Muscle layer of colon (tissue), 2 donors: ENCODE measurements around the gene ADSS1.
"Not testable (repeated sequence)": the region's sequence is repeated elsewhere in the genome, so short reads cannot be mapped to it uniquely, and the experiment has no call there.

Experiments used
- H3K27ac ChIP-seq: one replicate; pipeline ENCODE4 v1.7.0; 2013; ENCODE audit warnings: low read depth, mild to moderate bottlenecking, low read length, moderate library complexity
- H3K27me3 ChIP-seq, 2 donors: one replicate each; pipeline ENCODE4 v1.7.0; 2013; ENCODE audit warnings: low read length in 2 of 2, mild to moderate bottlenecking in 2 of 2; ENCODE audit not compliant: insufficient read depth in 2 of 2, control insufficient read depth in 1 of 2
- H3K36me3 ChIP-seq: one replicate; pipeline ENCODE4 v1.7.0; 2013; ENCODE audit warnings: mild to moderate bottlenecking, low read length; ENCODE audit not compliant: insufficient read depth
- H3K4me1 ChIP-seq: one replicate; pipeline ENCODE4 v1.7.0; 2013; ENCODE audit warnings: mild to moderate bottlenecking, low read length; ENCODE audit not compliant: insufficient read depth
- H3K4me3 ChIP-seq, 2 donors: one replicate each; pipeline ENCODE4 v1.7.0; 2013; ENCODE audit warnings: low read length in 2 of 2, low read depth in 1 of 2, mild to moderate bottlenecking in 1 of 2, moderate library complexity in 1 of 2
- H3K9ac ChIP-seq: one replicate; pipeline ENCODE4 v1.7.0; 2013; ENCODE audit warnings: low read length
- H3K9me3 ChIP-seq: one replicate; pipeline ENCODE4 v1.7.0; 2013; ENCODE audit warnings: mild to moderate bottlenecking, low read length
- donor health status: abdominal sarcoma.
- donor health status: Adenocarcinoma of cecum.

Gene ADSS1

DNA sequence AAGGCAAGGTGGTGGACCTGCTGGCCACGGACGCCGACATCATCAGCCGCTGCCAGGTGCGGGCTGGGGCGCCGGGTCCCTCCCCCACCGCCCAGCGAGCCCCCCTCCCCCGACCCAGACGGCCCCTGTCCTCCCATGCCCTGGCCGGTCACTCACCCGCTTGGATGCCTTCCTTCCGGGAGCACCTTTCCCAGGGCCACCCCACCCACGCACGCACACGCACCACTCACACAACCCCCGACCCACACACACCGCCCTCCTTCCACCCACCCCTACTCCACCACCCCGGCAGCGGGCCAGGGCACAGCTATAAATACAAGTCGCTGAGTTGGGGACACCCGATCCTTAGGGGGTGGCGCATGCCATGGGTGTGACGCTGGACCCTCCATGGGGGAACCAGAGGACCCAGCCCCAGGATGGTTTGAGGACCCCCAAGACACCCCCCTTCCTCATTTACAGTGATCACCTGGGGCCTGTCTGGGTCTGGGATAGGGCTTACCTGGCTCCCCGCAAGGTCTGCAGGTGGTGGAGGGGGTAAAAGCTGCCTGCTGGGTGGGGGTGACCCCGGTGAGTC lies 465 bp downstream of the ADSS1 start:
- Histone ChIP-seq H3K4me1 (peaks cover 22% of the 10 kb centered on the region), H3K9ac (no peak overlapping the region)

DNA sequence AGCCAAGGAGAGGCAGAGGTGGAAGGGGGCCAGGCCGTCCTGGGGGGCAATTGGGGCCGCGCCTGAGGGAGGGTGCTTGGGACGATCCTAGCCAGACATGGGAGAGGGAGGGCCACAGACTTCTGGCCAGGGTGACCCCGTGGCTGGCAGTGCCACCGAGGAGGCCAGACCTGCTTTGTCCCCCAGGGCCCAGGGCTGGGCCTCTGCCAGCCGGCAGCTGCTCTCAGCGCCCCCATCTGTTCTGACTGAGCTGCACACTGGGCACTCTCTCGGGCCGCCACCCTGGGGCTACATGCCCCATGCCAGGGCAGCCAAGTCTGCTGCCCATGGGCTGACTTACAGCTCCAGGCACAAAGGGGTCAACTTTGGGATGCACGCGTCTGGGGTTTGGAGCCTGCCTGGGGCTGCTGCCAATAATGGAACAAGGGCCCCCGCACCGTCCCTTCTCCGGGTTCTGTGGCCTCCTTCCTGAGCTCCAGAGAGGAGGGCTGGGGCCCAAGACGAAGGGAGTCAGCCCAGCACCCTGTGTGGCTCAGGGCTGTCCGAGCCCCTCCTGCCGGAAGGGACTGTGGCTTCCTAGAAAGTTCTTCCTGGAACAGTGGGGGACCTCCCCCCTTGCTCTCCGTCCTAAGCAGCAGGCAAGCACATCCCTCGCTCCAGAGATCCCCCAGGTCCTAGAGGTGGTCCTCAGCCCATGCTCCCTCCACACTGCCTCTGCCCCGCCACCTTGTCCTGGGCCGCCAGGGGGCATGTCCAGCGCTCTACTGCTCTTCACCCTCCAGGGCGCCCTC lies 1.1 kb downstream of the ADSS1 start:
- peaks cover 22% of the 10 kb centered on the region for H3K4me1 ChIP-seq

More for the DNA sequence above, 465 bp downstream of the ADSS1 start:
- peak overlapping the region; percentile 42 to 47 for H3K4me3 ChIP-seq
- H3K27ac ChIP-seq, result no peak overlapping the region
- no peaks in the 10 kb centered on the region for H3K9me3 ChIP-seq
- H3K36me3 ChIP-seq, result peaks cover 5% of the 10 kb centered on the region
- peaks cover 11 to 26% of the 10 kb centered on the region in 2 donors for H3K27me3 ChIP-seq

DNA sequence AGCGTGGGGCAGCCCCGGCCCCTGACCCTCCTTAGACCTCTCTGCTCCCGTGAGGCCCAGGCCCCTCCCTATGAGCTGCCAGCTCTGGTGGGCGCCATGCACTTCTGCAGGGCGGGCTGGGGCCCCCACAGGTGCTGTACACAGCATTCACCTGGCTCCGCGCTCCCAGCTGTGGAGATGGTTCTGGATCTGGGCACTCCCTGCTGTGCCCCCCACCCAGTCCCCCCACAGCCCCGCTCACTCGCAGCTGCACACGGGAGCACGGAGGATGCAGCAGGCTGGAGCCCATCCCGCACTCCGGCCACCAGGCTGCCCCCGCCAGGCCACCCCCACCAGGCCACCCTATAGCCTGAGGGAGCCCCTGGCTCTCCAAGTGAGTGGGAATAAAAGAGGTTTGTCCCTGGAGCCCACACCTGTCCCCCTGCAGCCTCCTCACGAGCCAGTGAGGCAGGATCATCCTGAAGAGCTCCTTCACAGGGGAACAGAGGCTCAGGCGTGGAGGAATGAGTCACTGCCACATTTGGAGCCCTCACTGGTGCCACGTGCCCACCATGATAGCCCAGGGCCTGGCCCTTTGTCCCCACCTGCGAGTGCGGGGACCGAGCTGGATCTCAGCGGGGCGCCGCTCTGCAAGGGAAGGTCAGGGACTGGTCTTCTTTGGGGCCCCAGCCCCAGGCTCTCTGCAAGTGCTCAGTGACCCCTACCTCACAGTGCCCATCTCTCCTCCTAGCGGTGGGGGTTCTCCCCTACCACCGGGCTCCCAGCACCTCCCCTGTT lies 1.9 kb downstream of the ADSS1 start:
- Histone ChIP-seq H3K9ac (no peak overlapping the region), H3K4me1 (peaks cover 22% of the 10 kb centered on the region), H3K27me3 (peaks cover 11 to 26% of the 10 kb centered on the region in 2 donors), H3K9me3 (no peaks in the 10 kb centered on the region), H3K4me3 (no peak overlapping the region), H3K27ac (no peak overlapping the region), H3K36me3 (peaks cover 5% of the 10 kb centered on the region)

More for the DNA sequence above, 1.1 kb downstream of the ADSS1 start:
- Histone ChIP-seq H3K27me3 (peaks cover 11 to 26% of the 10 kb centered on the region in 2 donors), H3K27ac (no peak overlapping the region), H3K4me3 (peak overlapping the region; percentile 42 to 47), H3K9me3 (no peaks in the 10 kb centered on the region), H3K36me3 (peaks cover 5% of the 10 kb centered on the region), H3K9ac (no peak overlapping the region)

DNA sequence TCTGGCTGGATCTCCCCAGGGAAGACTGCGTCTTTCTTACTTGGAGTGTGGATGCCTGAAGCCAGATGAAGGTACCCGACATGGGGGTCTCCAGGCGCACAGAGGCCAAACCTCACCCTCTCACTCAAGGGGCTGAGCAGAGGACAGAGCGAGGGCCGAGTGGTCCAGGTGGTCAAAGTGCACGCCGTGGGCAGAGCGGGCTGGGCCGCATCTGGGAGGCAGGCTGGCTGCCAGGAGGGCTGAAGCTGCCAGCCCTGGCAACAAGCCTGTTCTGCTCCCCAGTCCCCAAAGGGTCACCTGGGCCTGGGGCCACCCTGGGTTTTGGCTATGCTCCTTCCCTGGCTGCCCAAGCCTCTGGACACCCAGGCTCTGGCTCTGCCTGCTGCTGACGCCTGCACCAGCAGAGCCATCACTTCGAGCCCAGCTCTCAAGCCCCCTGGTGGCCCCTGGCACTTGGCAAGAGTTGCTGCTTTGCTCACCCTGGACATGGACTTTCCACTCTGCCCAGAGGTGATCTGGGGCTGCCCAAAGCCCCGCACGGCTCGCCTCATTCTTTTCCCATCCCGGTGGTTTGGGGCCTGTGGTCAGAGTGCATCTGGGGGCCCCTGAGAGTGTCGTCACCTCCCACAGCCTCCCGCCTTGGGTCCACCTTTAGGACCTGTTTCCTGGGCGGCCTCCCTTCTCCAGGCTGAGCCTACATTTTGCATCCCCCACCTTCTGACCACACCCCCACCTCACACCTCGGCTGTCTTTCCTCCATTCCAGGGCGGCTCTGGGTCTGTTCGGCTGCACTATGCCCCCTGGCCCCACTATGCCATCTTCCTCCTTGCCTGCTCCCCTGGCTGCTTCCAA lies 2.8 kb downstream of the ADSS1 start:
- no peak overlapping the region for H3K9ac ChIP-seq
- H3K4me3 ChIP-seq, result no peak overlapping the region
- H3K36me3 ChIP-seq, result no peaks in the 10 kb centered on the region
- no peak overlapping the region for H3K27ac ChIP-seq
- peaks cover 11 to 30% of the 10 kb centered on the region in 2 donors for H3K27me3 ChIP-seq
- H3K4me1 ChIP-seq, result peaks cover 22% of the 10 kb centered on the region
- H3K9me3 ChIP-seq, result no peaks in the 10 kb centered on the region

- Histone ChIP-seq H3K4me3 (no peak overlapping the region), H3K27me3 (peaks cover 11 to 30% of the 10 kb centered on the region in 2 donors), H3K9ac (no peak overlapping the region), H3K4me1 (peaks cover 9% of the 10 kb centered on the region), H3K36me3 (no peaks in the 10 kb centered on the region), H3K9me3 (no peaks in the 10 kb centered on the region), H3K27ac (no peak overlapping the region)
Observed at GRCh38 chr14:104728631-104729030, 4.6 kb downstream of the ADSS1 start.

GRCh38 chr14:104729176-104729834 lies 5.3 kb downstream of the ADSS1 start:
- not testable (repeated sequence) for H3K4me3 ChIP-seq, H3K9me3 ChIP-seq, H3K36me3 ChIP-seq, H3K9ac ChIP-seq, H3K27ac ChIP-seq, H3K4me1 ChIP-seq
- peaks cover 11 to 28% of the 10 kb centered on the region in 2 donors for H3K27me3 ChIP-seq

- peaks cover 5% of the 10 kb centered on the region for H3K4me1 ChIP-seq
- H3K27ac ChIP-seq, result no peak overlapping the region
- H3K36me3 ChIP-seq, result no peaks in the 10 kb centered on the region
- peaks cover 7 to 23% of the 10 kb centered on the region in 2 donors for H3K27me3 ChIP-seq
- no peaks in the 10 kb centered on the region for H3K9me3 ChIP-seq
- no peak overlapping the region for H3K9ac ChIP-seq
- H3K4me3 ChIP-seq, result no peak overlapping the region
Observed at GRCh38 chr14:104729835-104730181, 5.8 kb downstream of the ADSS1 start.

- Histone ChIP-seq H3K9ac (no peak overlapping the region), H3K4me3 (no peak overlapping the region), H3K27me3 (peaks cover under 1 to 16% of the 10 kb centered on the region in 2 donors), H3K27ac (no peak overlapping the region), H3K4me1 (no peaks in the 10 kb centered on the region), H3K36me3 (no peaks in the 10 kb centered on the region), H3K9me3 (no peaks in the 10 kb centered on the region)
Observed at GRCh38 chr14:104730487-104730886, 6.5 kb downstream of the ADSS1 start.

GRCh38 chr14:104731320-104732294 lies 7.6 kb downstream of the ADSS1 start:
- peaks cover 0 to 7% of the 10 kb centered on the region in 2 donors for H3K27me3 ChIP-seq
- H3K4me1 ChIP-seq, result peaks cover 9% of the 10 kb centered on the region
- no peak overlapping the region for H3K9ac ChIP-seq
- no peak overlapping the region for H3K4me3 ChIP-seq
- no peak overlapping the region for H3K27ac ChIP-seq
- no peaks in the 10 kb centered on the region for H3K36me3 ChIP-seq
- no peaks in the 10 kb centered on the region for H3K9me3 ChIP-seq

DNA sequence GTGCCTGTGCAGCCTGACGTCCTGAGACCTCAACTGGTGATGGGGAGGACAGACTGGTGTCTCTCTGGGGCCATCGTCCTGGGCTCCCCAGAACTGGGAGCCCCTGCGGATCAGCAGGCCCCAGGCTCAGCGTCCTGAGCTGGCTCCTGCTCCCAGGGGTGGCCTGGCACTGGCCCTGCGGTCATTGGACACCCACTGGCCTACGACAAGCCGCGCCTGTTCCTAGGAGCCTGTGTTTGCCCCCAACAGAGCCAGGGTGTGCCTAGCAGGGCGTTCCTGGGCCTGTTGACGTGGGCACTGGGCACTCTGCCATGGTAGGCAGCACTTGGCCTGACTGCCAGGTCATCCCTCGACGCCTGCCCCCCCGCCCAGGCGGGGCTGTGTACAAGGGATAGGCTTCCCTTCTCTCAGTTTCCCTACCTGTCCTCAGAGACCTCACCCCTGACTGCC lies 8.4 kb downstream of the ADSS1 start:
- H3K27ac ChIP-seq, result no peak overlapping the region
- H3K27me3 ChIP-seq, result peaks cover 0 to 7% of the 10 kb centered on the region in 2 donors
- no peaks in the 10 kb centered on the region for H3K36me3 ChIP-seq
- no peak overlapping the region for H3K4me3 ChIP-seq
- H3K4me1 ChIP-seq, result peaks cover 10% of the 10 kb centered on the region
- no peak overlapping the region for H3K9ac ChIP-seq
- H3K9me3 ChIP-seq, result no peaks in the 10 kb centered on the region
